Activated CD8-positive, alpha-beta memory T cell treated with anti-CD3 and anti-CD28 coated beads, Interleukin-2, amount 10 ng/mL, durations not matched to agents 7 days and 5 days (primary cell): ENCODE data around the gene LRRTM2. TPM values are rescaled to one million over a fixed set of nuclear protein-coding genes. Genes with fewer than 3 reads are reported as not detected.
A peak's percentile ranks its signal among the peaks of the same experiment; 100 is the strongest.
"Not testable (repeated sequence)": the region's sequence is repeated elsewhere in the genome, so short reads cannot be mapped to it uniquely, and the experiment has no call there.

Experiments
- ATAC-seq: fragments of 150-1000 bp; cut with Tn5 transposase; one replicate; pipeline ENCODE4 v1.10.0; 2021; ENCODE audit warnings: moderate library complexity
- CTCF ChIA-PET: fragments of 350-600 bp; sonication (Branson Sonifier 250); formaldehyde crosslinking; loops from one replicate; lab custom pipeline; 2021; ENCODE audit warnings: antibody characterized with exemption; lab: Charles Lee
- DNase-seq: peaks from one replicate; pipeline ENCODE4 v3.0.0-alpha.2; 2020
- H3K27ac Mint-ChIP-seq: one replicate; pipeline ENCODE4 v1.8.0; 2021; ENCODE audit warnings: mild to moderate bottlenecking, mixed read lengths
- H3K27me3 Mint-ChIP-seq: one replicate; pipeline ENCODE4 v1.8.0; 2021; ENCODE audit warnings: mixed read lengths
- H3K36me3 Mint-ChIP-seq: one replicate; pipeline ENCODE4 v1.8.0; 2021; ENCODE audit warnings: mild to moderate bottlenecking, mixed read lengths
- H3K4me1 Mint-ChIP-seq: one replicate; pipeline ENCODE4 v1.8.0; 2021; ENCODE audit warnings: mixed read lengths
- H3K4me3 Mint-ChIP-seq: one replicate; pipeline ENCODE4 v1.8.0; 2021; ENCODE audit warnings: mild to moderate bottlenecking, moderate library complexity, mixed read lengths
- H3K9me3 Mint-ChIP-seq: one replicate; pipeline ENCODE4 v1.8.0; 2022; ENCODE audit warnings: low read depth, mixed read lengths
- total RNA-seq, 2 experiments: library from RNA; stranded (reverse); gene quantifications; one replicate each; pipeline ENCODE4 v1.2.3, GENCODE V29; 2021

LRRTM2 gene
- under 1 TPM in 1 of 2 experiments, not detected in 1; 0.02 TPM for total RNA-seq

GRCh38 chr5:138874771-138875551 is at the start of gene LRRTM2:
LRRTM2 (minus strand) TSS chr5:138875335; CDS start chr5:138874911, 424 bp downstream.
- peaks cover 13% of the 10 kb centered on the region for H3K4me1 Mint-ChIP-seq
- no peak within 1 kb of the TSS for H3K27ac Mint-ChIP-seq
- DNase-seq (no peak), ATAC-seq (no peak)
- CTCF ChIA-PET, result no interaction called here
- no peaks in the 10 kb centered on the region for H3K9me3 Mint-ChIP-seq
- peaks cover 15% of the 10 kb centered on the region for H3K27me3 Mint-ChIP-seq
- peaks cover 3% of the 10 kb centered on the region for H3K36me3 Mint-ChIP-seq
- no peak within 1 kb of the TSS for H3K4me3 Mint-ChIP-seq

- CTCF ChIA-PET, result no interaction called here
- no peaks in the 10 kb centered on the region for H3K9me3 Mint-ChIP-seq
- no peak overlapping the region for H3K27ac Mint-ChIP-seq
- H3K36me3 Mint-ChIP-seq, result no peaks in the 10 kb centered on the region
- ATAC-seq (no peak), DNase-seq (no peak)
- H3K4me1 Mint-ChIP-seq, result peaks cover 9% of the 10 kb centered on the region
- H3K27me3 Mint-ChIP-seq, result no peaks in the 10 kb centered on the region
- no peak overlapping the region for H3K4me3 Mint-ChIP-seq
Measured at GRCh38 chr5:138922494-138922893, 47.4 kb upstream of the LRRTM2 start.

- H3K27ac Mint-ChIP-seq, result not testable (repeated sequence)
Measured at GRCh38 chr5:138921362-138921761, 46.2 kb upstream of the LRRTM2 start.

GRCh38 chr5:138920181-138920580 is 45.0 kb upstream of the LRRTM2 start:
- DNase-seq (no peak), ATAC-seq (no peak)
- CTCF ChIA-PET, result no interaction called here

More at GRCh38 chr5:138921362-138921761, 46.2 kb upstream of the LRRTM2 start:
- H3K27me3 Mint-ChIP-seq, DNase-seq, CTCF ChIA-PET, H3K4me3 Mint-ChIP-seq, H3K36me3 Mint-ChIP-seq, H3K4me1 Mint-ChIP-seq, H3K9me3 Mint-ChIP-seq, ATAC-seq: not testable (repeated sequence)

GRCh38 chr5:138918686-138919085 is 43.6 kb upstream of the LRRTM2 start:
- H3K4me3 Mint-ChIP-seq, result no peak overlapping the region
- DNase-seq, result no peak
- H3K4me1 Mint-ChIP-seq, result peaks cover 9% of the 10 kb centered on the region
- CTCF ChIA-PET, result no interaction called here
- no peak for ATAC-seq
- no peaks in the 10 kb centered on the region for H3K27me3 Mint-ChIP-seq
- no peaks in the 10 kb centered on the region for H3K36me3 Mint-ChIP-seq
- no peaks in the 10 kb centered on the region for H3K9me3 Mint-ChIP-seq
- H3K27ac Mint-ChIP-seq, result no peak overlapping the region

More at GRCh38 chr5:138920181-138920580, 45.0 kb upstream of the LRRTM2 start:
- H3K27me3 Mint-ChIP-seq, result no peaks in the 10 kb centered on the region
- no peak overlapping the region for H3K4me3 Mint-ChIP-seq
- peaks cover 9% of the 10 kb centered on the region for H3K4me1 Mint-ChIP-seq
- no peaks in the 10 kb centered on the region for H3K9me3 Mint-ChIP-seq
- no peaks in the 10 kb centered on the region for H3K36me3 Mint-ChIP-seq
- no peak overlapping the region for H3K27ac Mint-ChIP-seq

- no peak overlapping the region for H3K27ac Mint-ChIP-seq
- DNase-seq (no peak), ATAC-seq (no peak)
- no peak overlapping the region for H3K4me3 Mint-ChIP-seq
- peaks cover 5% of the 10 kb centered on the region for H3K9me3 Mint-ChIP-seq
- CTCF ChIA-PET, result no interaction called here
- no peaks in the 10 kb centered on the region for H3K27me3 Mint-ChIP-seq
- peaks cover 13% of the 10 kb centered on the region for H3K4me1 Mint-ChIP-seq
- peaks cover 12% of the 10 kb centered on the region for H3K36me3 Mint-ChIP-seq
Measured at GRCh38 chr5:138914338-138914737, 39.2 kb upstream of the LRRTM2 start.

- CTCF ChIA-PET, result no interaction called here
- DNase-seq (no peak), ATAC-seq (no peak)
- H3K4me1 Mint-ChIP-seq, result peaks cover 12% of the 10 kb centered on the region
- H3K27ac Mint-ChIP-seq, result no peak overlapping the region
- H3K36me3 Mint-ChIP-seq, result peaks cover 12% of the 10 kb centered on the region
- no peak overlapping the region for H3K4me3 Mint-ChIP-seq
- peaks cover 5% of the 10 kb centered on the region for H3K9me3 Mint-ChIP-seq
- no peaks in the 10 kb centered on the region for H3K27me3 Mint-ChIP-seq
Measured at GRCh38 chr5:138913773-138914172, 38.6 kb upstream of the LRRTM2 start.

- Mint-ChIP-seq H3K4me3 (no peak overlapping the region), H3K27me3 (no peaks in the 10 kb centered on the region), H3K27ac (no peak overlapping the region), H3K9me3 (peaks cover 5% of the 10 kb centered on the region), H3K36me3 (peaks cover 14% of the 10 kb centered on the region), H3K4me1 (peaks cover 5% of the 10 kb centered on the region)
- CTCF ChIA-PET, result no interaction called here
- no peak for ATAC-seq
- DNase-seq, result no peak
Measured at GRCh38 chr5:138912093-138912492, 37.0 kb upstream of the LRRTM2 start.

- Mint-ChIP-seq H3K36me3 (peaks cover 16% of the 10 kb centered on the region), H3K4me3 (no peak overlapping the region), H3K27ac (no peak overlapping the region), H3K27me3 (no peaks in the 10 kb centered on the region), H3K9me3 (peaks cover 5% of the 10 kb centered on the region), H3K4me1 (peaks cover 5% of the 10 kb centered on the region)
- no peak for ATAC-seq
- no peak for DNase-seq
- CTCF ChIA-PET, result no interaction called here
Measured at GRCh38 chr5:138911441-138911840, 36.3 kb upstream of the LRRTM2 start.

- Mint-ChIP-seq H3K36me3 (peaks cover 16% of the 10 kb centered on the region), H3K4me1 (peaks cover 5% of the 10 kb centered on the region)
- CTCF ChIA-PET, result interaction anchor here (0.6 to 1.0 kb wide), 3 partner anchors 70 to 352 kb away, joined by 3 to 4 read pairs (median 3); no protein-coding TSS in a partner anchor
Measured at GRCh38 chr5:138910546-138911185, 35.5 kb upstream of the LRRTM2 start.

GRCh38 chr5:138909734-138910133 is 34.6 kb upstream of the LRRTM2 start:
- no peak for DNase-seq
- CTCF ChIA-PET, result interaction anchor here (1.0 kb wide), 1 partner anchor 353 kb away, joined by 3 read pairs; no protein-coding TSS in a partner anchor
- peaks cover 19% of the 10 kb centered on the region for H3K36me3 Mint-ChIP-seq
- no peak overlapping the region for H3K4me3 Mint-ChIP-seq
- H3K4me1 Mint-ChIP-seq, result peaks cover 5% of the 10 kb centered on the region
- H3K27me3 Mint-ChIP-seq, result no peaks in the 10 kb centered on the region
- H3K27ac Mint-ChIP-seq, result no peak overlapping the region
- no peak for ATAC-seq
- H3K9me3 Mint-ChIP-seq, result peaks cover 5% of the 10 kb centered on the region

More at GRCh38 chr5:138910546-138911185, 35.5 kb upstream of the LRRTM2 start:
- H3K27me3 Mint-ChIP-seq, result no peaks in the 10 kb centered on the region
- no peak for DNase-seq
- H3K4me3 Mint-ChIP-seq, result no peak overlapping the region
- H3K9me3 Mint-ChIP-seq, result peaks cover 5% of the 10 kb centered on the region
- peak; percentile 36 for ATAC-seq
- no peak overlapping the region for H3K27ac Mint-ChIP-seq

GRCh38 chr5:138905541-138905940 is 30.4 kb upstream of the LRRTM2 start:
- Mint-ChIP-seq H3K4me3 (no peak overlapping the region), H3K27me3 (no peaks in the 10 kb centered on the region), H3K9me3 (peaks cover 5% of the 10 kb centered on the region), H3K4me1 (peaks cover 8% of the 10 kb centered on the region), H3K36me3 (peaks cover 21% of the 10 kb centered on the region), H3K27ac (no peak overlapping the region)
- ATAC-seq (no peak), DNase-seq (no peak)
- CTCF ChIA-PET, result no interaction called here

- Mint-ChIP-seq H3K36me3 (peaks cover 12% of the 10 kb centered on the region), H3K4me3 (no peak overlapping the region), H3K27me3 (peaks cover 9% of the 10 kb centered on the region), H3K4me1 (peaks cover 13% of the 10 kb centered on the region), H3K27ac (no peak overlapping the region), H3K9me3 (no peaks in the 10 kb centered on the region)
- CTCF ChIA-PET, result no interaction called here
- no peak for DNase-seq
- ATAC-seq, result no peak
Measured at GRCh38 chr5:138903130-138903775, 28.1 kb upstream of the LRRTM2 start.
